T1000 (cell line): Measurements from ENCODE around the gene FOLR3.
A peak's percentile ranks its signal among the peaks of the same experiment; 100 is the strongest.
"Not testable (repeated sequence)": the region's sequence is repeated elsewhere in the genome, so short reads cannot be mapped to it uniquely, and the experiment has no call there.

Experiments
- DNase-seq: peaks from one replicate; lab custom pipeline; 2025; ENCODE audit warnings: mixed read lengths; lab: John Stamatoyannopoulos, UW

FOLR3 gene

GRCh38 chr11:72135473-72135872 is at the start of gene FOLR3:
Gene FOLR3 (plus strand): TSS chr11:72135725. CDS start chr11:72135953, 228 bp downstream.
- not testable (repeated sequence) for DNase-seq

GRCh38 chr11:72088076-72088808 is 47.3 kb upstream of the FOLR3 start:
- DNase-seq = no peak

GRCh38 chr11:72091292-72091691 is 44.2 kb upstream of the FOLR3 start:
- no peak for DNase-seq

GRCh38 chr11:72098741-72099140 is 36.8 kb upstream of the FOLR3 start:
- DNase-seq = no peak

GRCh38 chr11:72100009-72100408 is 35.5 kb upstream of the FOLR3 start:
- no peak for DNase-seq

- no peak for DNase-seq
Measured at GRCh38 chr11:72100462-72100861, 35.1 kb upstream of the FOLR3 start.

- no peak for DNase-seq
Measured at GRCh38 chr11:72102162-72102561, 33.4 kb upstream of the FOLR3 start.

GRCh38 chr11:72102631-72102945 is 32.9 kb upstream of the FOLR3 start:
- DNase-seq = no peak

- peak; percentile 97 for DNase-seq
Measured at GRCh38 chr11:72102946-72103753, 32.4 kb upstream of the FOLR3 start, which contains the start of gene LAMTOR1. Gene LAMTOR1 (minus strand): TSS chr11:72103297. CDS start chr11:72103224, 73 bp downstream.

GRCh38 chr11:72103754-72104167 is 31.8 kb upstream of the FOLR3 start:
- DNase-seq = no peak

- no peak for DNase-seq
Measured at GRCh38 chr11:72105888-72106287, 29.6 kb upstream of the FOLR3 start, which contains the start of gene TOMT. Gene TOMT (plus strand): TSS chr11:72105924. CDS start chr11:72105952, 28 bp downstream.

GRCh38 chr11:72111300-72112142 is 24.0 kb upstream of the FOLR3 start:
- DNase-seq = no peak

GRCh38 chr11:72112143-72112977 is 23.2 kb upstream of the FOLR3 start, which contains the start of gene ANAPC15:
Gene ANAPC15 (minus strand): TSS chr11:72112695. CDS start chr11:72111276, 1,419 bp downstream.
- DNase-seq = peak; percentile 96

GRCh38 chr11:72112978-72113808 is 22.3 kb upstream of the FOLR3 start:
- DNase-seq = peak; percentile 57

- DNase-seq = no peak
Measured at GRCh38 chr11:72114570-72114969, 21.0 kb upstream of the FOLR3 start.

- DNase-seq = peak; percentile 9
Measured at GRCh38 chr11:72116019-72116755, 19.3 kb upstream of the FOLR3 start.

- no peak for DNase-seq
Measured at GRCh38 chr11:72119198-72119597, 16.3 kb upstream of the FOLR3 start.

GRCh38 chr11:72120930-72121329 is 14.6 kb upstream of the FOLR3 start:
- no peak for DNase-seq

GRCh38 chr11:72122607-72123006 is 12.9 kb upstream of the FOLR3 start:
- DNase-seq = no peak
